ENCODE data around the gene POLQ.
"Not testable (repeated sequence)": the region's sequence is repeated elsewhere in the genome, so short reads cannot be mapped to it uniquely, and the experiment has no call there.

Gene POLQ

DNA sequence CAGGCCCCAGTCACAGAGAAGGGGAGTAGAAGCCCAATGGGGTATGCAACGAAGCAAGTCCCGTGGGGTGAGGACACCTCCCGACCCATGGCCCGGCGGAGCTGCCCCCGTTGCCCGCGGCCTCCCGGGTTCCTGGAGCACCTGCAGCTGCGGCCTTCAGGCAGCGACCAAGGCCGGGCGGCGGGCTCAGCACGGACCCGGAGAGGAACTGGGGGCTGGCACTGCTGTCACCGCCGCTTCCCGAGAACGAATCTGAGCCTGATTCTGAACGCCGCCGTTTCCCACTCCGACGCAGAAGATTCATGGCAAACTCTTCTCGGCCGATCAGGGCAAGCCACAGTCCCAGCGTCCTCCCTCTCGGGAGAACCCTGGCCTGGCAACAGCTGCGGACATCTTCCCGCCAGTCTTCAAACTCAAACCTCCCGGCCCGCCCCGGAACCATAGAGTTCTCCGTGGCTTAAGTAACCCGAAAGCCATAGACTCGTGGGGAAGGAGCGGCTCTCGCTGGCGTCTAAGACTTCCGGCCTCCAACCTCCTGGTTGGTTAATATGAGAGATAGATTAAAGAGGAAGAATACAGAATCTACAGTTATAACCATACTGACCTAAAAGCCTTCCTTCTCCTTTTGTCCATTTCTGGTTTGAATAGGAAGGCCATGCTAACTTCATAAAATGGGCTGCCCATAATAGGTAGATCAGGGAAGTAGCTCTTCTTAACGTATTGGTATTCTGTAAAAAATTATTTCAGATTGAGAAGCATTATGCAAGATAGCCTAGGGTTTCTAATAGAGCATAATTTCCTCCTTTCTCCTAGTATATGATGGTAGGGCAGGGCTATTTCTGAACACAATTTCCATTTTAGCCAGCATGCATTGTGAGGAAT, at the start of gene POLQ:
POLQ (minus strand) TSS at position 415 of the 882 bp plus-strand sequence; CDS start at position 304, 111 bp downstream.
- peak; percentile 81 for DNase-seq (ENCODE audit: low spot score)

- no peak for DNase-seq (ENCODE audit: low spot score)
These were observed 49.1 kb upstream of the POLQ start for GRCh38 chr3:121594850-121595249.

- not testable (repeated sequence) for DNase-seq (ENCODE audit: low spot score)
These were observed 48.0 kb upstream of the POLQ start for GRCh38 chr3:121593806-121594205.

DNA sequence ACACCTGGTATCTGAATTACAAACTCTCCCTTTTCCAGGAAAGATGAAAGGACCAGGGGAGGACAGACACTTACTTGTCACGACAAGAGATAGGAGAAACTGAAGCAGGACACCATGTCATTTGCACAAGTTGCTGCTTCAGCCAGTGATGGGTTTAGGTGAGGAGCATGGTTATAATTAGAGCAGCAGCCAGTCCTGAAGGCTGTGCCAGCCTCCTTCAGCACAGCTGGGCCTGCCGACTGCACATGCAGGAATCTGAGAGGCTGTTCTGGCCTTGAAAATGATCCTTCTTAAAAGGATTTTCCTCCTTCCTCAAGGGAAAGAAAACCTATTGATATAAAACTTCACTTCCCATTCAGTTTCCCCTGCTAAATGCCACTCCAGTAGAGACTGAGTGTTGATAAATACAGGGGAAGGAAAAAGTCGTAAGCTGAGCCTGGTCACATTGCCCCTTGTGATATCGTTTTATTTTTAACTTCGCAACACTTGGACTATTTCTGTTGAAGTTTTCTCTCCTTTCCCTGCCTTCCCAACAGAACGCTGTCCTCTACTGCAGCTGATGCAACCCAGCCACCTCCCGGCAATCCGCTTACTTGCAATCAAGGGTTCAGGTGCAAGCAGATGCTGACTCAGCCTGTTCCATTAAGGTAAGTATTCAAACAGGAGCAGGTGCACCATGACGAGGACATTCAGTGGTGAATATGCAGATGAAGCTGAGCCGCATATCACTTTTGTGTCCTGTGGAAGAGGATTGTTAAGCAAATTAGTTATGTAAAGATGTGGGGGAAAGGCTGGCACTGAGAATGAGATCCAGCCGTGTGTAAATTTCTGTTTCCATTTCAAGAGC, 47.3 kb upstream of the POLQ start, which contains the start of gene FBXO40:
FBXO40 (plus strand) TSS at position 524 of the 847 bp plus-strand sequence. CDS start 27,197 bp downstream, outside the sequence.
- DNase-seq (ENCODE audit: low spot score) = no peak

DNA sequence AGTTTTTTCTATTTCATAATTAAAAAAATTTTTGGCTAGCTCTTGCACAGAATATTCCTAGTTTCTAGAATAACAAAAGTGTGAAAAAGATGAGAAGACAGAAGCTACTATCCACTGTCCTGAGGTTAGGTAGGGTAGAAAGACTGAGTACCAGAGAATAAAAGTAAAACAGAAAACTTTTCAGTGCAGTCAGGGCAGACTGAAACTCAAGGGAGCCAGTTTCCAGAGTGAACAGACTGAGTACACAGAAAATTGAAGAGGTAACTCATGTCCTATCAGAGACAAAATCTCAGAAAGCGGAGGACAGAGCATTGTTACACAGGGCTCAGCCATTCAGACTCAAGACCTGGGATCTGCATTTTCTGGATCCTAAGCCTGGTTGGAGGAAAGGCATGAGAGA, 38.6 kb upstream of the POLQ start:
- DNase-seq (ENCODE audit: low spot score) = no peak

GRCh38 chr3:121581691-121582090, 35.9 kb upstream of the POLQ start:
- DNase-seq (ENCODE audit: low spot score) = no peak

GRCh38 chr3:121574449-121574848, 28.7 kb upstream of the POLQ start:
- DNase-seq (ENCODE audit: low spot score) = no peak

DNA sequence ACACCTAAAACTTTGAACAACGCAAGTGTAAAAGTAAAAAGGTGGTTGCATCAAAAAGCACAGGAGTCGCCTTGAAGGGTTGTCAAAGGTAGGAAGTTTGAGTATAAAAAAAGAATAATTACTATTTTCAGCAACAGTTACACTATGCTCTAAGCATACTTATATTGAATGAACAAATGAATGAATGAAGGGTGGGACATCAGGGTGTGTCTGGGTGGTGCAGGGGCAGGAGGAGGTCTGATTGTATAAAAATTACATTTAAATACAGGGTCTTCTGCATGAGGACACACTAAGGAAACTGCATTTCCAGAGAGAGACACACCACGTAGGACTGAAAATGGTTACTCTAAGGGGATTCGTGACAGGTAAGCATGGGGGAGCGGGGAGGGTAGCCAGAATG, 21.9 kb upstream of the POLQ start, which contains the start of gene ARGFX:
ARGFX (plus strand) TSS at position 301 of the 400 bp plus-strand sequence. CDS start 2,765 bp downstream, outside the sequence.
- no peak for DNase-seq (ENCODE audit: low spot score)

DNA sequence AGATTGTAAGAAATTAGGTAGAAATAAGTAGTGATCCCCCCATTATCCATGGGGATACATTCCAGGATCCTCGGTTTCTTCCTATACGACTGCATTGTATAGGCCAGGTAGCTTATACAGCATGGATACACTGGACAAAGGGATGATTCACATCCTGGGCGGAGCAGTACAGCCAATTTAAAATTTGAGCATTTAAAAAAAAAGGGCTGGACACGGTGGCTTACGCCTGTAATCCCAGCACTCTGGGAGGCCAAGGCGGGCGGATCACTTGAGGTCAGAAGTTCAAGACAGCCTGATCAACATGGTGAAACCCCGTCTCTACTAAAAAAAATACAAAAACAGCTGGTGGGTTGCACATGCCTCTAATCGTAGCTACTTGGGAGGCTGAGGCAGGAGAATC, 21.0 kb upstream of the POLQ start:
- no peak for DNase-seq (ENCODE audit: low spot score)

GRCh38 chr3:121562148-121562547, 16.4 kb upstream of the POLQ start:
- DNase-seq (ENCODE audit: low spot score) = no peak

GRCh38 chr3:121557426-121557934, 11.7 kb upstream of the POLQ start:
- DNase-seq (ENCODE audit: low spot score) = no peak

GRCh38 chr3:121552797-121553196, 7.0 kb upstream of the POLQ start:
- no peak for DNase-seq (ENCODE audit: low spot score)

DNA sequence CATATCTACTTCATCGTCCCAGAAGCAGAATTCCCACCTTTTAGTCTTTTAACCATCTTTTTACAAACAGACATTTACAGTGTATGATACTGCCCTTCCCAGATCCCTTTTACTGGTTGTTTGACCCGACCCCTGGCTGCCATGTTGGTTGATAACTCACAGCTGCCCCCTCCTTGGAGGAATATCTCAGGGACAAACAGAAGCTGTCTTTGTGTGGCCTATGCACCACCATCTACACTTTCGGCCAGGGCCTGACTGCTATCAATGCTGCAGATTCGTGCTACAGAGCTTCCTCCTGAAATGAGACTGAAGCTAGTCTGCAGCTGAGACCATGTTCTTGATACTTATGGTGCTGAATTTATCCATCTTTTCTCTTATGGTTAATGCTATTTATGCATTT, 6.6 kb upstream of the POLQ start:
- no peak for DNase-seq (ENCODE audit: low spot score)

DNA sequence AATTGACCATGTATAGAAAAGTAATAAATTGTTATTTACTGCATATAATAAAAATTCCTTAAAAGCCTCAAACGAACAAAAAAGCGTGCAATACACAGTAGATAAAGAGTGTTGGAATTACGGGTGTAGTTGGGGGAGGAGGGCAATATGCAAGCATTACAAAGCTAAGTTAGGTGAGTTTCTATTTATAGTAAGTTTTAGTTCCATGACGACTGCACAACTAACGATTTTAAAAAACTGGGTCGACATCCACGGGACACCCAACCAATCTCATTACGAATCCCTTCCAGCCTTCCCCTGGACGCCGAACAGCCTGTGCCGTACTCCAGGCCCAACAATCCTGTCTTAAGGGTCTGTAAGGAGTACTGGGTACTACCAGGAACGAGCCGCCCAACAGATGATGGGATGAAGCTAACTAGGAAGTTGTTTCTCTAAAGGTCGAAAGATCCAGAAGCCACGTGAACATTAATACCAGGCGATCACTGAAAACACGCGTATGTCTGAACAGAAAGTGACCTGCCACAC, 677 bp downstream of the POLQ start:
- DNase-seq (ENCODE audit: low spot score) = peak; percentile 47

- DNase-seq (ENCODE audit: low spot score) = no peak
These were observed 2.9 kb downstream of the POLQ start for GRCh38 chr3:121542924-121543323.

DNA sequence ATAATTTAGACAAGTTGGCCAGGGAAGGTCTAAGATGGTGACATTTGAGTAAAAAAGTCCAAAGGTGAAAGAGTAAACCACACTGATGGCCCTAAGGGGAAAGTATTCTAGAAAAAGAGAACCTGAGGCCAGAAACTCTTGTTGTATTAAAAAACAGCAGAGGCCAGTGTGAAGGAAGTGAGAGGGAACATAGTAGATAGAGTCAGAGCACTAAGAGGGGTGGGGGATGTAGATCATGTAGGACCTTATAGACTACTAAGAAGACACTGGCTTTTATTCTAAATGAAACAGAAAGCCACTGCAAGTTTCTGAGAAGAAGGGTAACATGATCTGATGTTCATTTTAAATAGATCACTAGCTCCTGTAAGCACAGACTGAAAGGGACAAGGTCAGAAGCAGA, 14.5 kb downstream of the POLQ start:
- DNase-seq (ENCODE audit: low spot score) = no peak

DNA sequence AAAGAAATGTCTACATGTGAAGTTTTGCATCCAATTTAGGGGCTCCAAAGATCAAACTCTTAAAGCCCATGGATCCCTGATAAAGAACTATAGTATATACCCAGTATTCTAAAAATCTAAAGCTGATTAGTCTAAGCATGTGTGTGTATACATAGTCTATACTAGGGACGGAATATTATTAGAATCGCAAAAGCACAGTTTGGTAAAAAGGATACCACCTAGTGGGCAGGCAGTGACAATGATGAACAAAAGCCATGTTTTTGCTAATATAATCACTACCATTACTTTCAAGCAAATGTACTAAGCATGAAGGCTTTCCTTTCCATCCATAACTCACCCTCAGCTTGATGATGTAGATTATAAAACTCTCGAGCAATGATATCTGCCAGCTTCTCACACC, 16.5 kb downstream of the POLQ start:
- peak; percentile 18 for DNase-seq (ENCODE audit: low spot score)

DNA sequence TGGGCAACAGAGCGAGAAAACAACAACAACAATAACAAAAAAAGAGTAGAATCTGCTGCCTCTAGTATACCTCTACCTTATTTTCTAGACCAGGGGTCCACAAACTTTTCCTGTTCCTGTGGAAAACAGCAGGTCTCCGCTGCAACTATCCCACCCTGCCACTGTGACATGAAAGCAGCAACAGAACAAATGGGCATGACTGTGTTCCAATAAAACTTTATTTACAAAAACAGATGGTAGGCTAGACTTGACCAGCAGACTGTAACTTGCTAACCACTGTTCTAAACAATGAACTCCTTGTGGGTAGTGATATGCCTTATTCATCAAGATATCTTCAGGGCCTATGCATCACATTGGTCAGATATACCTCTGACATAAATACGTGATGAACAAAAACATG, 25.3 kb downstream of the POLQ start:
- DNase-seq (ENCODE audit: low spot score) = no peak

DNA sequence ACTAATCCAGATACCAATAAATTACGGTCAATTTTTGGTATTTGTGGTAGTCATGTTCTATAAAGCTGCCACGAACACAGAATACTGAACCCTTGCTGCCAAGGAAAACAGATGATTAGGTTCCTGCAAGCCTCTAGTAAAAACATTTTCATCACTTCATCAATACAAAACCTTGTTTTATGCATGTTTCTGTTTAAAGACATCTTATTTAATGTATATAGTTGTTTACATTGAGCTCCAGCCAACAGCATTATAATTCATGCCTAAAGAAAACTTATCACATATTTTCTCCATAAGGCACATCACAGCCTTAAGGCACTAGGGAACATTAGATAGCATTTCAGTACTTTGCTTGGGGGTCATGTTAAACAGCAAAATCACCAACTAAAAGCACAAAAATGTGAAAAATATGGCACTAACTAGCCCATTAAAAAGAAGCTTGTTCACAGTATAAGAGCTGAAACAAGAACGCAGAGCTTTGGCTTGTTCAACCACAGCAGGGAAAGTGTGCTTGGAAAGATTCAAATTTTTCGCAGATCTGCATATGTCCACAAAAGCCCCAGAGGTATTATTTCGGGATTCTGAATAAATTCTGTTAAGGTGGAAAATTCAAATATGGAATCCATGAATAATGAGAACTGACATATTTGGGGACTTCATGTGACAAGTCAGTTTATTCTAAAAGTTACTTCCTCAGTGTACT, 27.7 kb downstream of the POLQ start:
- DNase-seq (ENCODE audit: low spot score) = no peak

- DNase-seq (ENCODE audit: low spot score) = no peak
These were observed 29.9 kb downstream of the POLQ start for GRCh38 chr3:121515862-121516261.

DNA sequence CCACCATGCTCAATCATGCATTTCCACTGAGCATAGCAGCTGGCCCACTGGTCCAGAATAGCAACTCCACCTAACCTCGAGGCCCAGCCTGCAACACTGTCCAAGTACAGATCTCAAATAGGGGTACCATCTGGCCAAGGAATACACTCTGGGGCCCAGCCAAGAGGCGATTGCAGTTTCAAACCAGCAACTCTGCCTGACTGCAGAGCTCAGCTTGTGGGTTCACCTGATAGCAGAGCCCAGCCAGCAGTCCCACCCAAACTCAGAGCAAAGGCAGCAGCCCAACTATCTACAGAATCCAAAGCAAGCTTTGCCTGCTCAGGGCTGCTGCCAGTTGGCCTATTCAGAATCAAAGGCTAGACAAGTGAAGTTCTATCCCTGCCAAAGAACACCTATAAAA, 30.5 kb downstream of the POLQ start:
- DNase-seq (ENCODE audit: low spot score) = no peak

- no peak for DNase-seq (ENCODE audit: low spot score)
These were observed 31.3 kb downstream of the POLQ start for GRCh38 chr3:121514496-121514895.

Data from HuH-7.5 (cell line).